Neural crest cell (in vitro differentiated cells): ENCODE measurements around the gene LRRN2. TPM values are rescaled to one million over a fixed set of nuclear protein-coding genes. Genes with fewer than 3 reads are reported as not detected.
A peak's percentile ranks its signal among the peaks of the same experiment; 100 is the strongest.

ENCODE experiments used
- DNase-seq: peaks from one replicate; pipeline ENCODE4 v3.0.0; 2021; ENCODE audit warnings: low read depth, mixed read lengths, low spot score
- H3K27ac Mint-ChIP-seq: one replicate; pipeline ENCODE4 v1.8.0; 2021; ENCODE audit warnings: mild to moderate bottlenecking, mixed read lengths; ENCODE audit not compliant: unreplicated experiment
- H3K27me3 Mint-ChIP-seq: 2 replicates; pipeline ENCODE4 v1.8.0; 2021; ENCODE audit warnings: low read depth, mild to moderate bottlenecking, mixed read lengths
- H3K36me3 Mint-ChIP-seq: 2 replicates; pipeline ENCODE4 v1.8.0; 2021; ENCODE audit warnings: low read depth, mild to moderate bottlenecking, mixed read lengths
- H3K4me1 Mint-ChIP-seq: 2 replicates; pipeline ENCODE4 v1.8.0; 2021; ENCODE audit warnings: mixed read lengths
- H3K4me3 Mint-ChIP-seq: one replicate; pipeline ENCODE4 v1.8.0; 2021; ENCODE audit warnings: mild to moderate bottlenecking, mixed read lengths
- H3K9me3 Mint-ChIP-seq: 2 replicates; pipeline ENCODE4 v1.8.0; 2021; ENCODE audit warnings: mixed read lengths
- total RNA-seq: library from RNA; stranded (reverse); gene quantifications from 2 replicates; pipeline ENCODE4 v1.2.1, GENCODE V29; 2021
- TF ChIP-seq, protein P1 (sequence below): fragments of 200-600 bp; sonication (generic); conservative IDR thresholded peaks from 2 replicates; pipeline ENCODE4 v1.5.0; 2021; ENCODE audit warnings: antibody characterized with exemption, mild to moderate bottlenecking

Gene LRRN2
- total RNA-seq, 1 donor from 2014 or later, result 5.0 TPM

DNA sequence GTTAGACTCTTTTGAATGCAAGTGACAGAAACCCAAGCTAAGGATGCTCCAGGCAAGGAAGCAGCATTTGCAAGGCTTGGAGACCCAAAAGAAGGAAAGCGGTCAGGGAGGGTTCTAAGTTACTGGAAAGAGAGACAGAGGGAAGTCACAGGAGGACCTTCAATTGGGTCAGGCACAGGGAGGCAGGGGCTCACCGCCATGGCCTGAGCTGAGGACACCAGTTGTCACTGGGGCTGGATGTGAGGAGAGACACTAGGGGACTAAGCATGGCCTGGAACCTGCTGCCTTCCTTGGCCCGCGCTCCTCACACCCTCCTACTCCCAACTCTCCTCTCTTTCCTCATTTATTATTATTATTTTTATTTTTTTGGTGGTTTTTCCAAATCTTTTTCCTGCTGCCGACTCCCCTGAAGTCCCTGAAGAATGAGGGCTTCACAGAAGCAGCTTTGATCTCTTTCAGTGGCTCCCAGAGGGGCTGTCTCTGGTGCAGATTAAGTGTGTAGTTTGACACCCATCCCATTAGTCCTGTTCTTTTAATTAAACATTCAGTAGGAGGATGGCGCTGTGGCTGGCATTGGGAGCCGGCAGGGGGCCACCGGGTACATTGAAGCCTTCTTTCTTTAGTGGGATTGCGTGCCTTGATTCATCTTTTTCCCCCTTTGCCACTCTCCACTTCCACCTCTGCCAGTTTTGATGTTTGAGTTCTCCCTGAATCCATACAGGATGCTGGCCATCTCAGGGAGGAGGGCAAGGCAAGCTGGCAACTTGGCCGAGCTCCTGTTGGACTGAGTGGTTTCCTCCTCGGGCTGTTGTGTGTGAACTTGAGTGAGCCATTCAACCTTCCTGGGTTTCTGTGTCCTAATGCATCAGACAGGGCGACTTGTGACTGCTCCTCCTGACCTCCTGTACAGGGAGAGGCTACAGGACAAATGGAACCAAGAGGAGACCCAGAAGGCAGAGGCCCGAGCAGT lies 110.0 kb downstream of the LRRN2 start:
- TF ChIP-seq, protein P1, sequence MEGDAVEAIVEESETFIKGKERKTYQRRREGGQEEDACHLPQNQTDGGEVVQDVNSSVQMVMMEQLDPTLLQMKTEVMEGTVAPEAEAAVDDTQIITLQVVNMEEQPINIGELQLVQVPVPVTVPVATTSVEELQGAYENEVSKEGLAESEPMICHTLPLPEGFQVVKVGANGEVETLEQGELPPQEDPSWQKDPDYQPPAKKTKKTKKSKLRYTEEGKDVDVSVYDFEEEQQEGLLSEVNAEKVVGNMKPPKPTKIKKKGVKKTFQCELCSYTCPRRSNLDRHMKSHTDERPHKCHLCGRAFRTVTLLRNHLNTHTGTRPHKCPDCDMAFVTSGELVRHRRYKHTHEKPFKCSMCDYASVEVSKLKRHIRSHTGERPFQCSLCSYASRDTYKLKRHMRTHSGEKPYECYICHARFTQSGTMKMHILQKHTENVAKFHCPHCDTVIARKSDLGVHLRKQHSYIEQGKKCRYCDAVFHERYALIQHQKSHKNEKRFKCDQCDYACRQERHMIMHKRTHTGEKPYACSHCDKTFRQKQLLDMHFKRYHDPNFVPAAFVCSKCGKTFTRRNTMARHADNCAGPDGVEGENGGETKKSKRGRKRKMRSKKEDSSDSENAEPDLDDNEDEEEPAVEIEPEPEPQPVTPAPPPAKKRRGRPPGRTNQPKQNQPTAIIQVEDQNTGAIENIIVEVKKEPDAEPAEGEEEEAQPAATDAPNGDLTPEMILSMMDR, result no peak
- Mint-ChIP-seq H3K36me3 (no peaks in the 10 kb centered on the region), H3K4me3 (no peak overlapping the region), H3K27ac (no peak overlapping the region), H3K9me3 (no peaks in the 10 kb centered on the region), H3K4me1 (peaks cover 36% of the 10 kb centered on the region), H3K27me3 (no peaks in the 10 kb centered on the region)
- no peak for DNase-seq

DNA sequence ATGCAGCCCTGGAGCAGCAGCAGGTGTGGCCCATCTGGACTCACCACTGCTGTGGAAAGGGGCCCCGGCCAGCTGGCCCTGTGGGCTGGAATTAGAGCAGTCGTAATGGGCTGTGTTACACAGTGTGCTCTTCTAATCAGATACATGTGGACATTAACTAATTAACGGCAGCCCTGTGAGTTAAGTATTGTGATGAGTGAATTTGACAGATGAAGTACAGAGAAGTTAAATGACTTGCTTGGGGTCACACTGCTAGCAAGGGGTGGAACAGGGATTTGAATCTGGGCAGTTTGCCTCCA lies 110.7 kb downstream of the LRRN2 start:
- Mint-ChIP-seq H3K4me3 (no peak overlapping the region), H3K9me3 (no peaks in the 10 kb centered on the region), H3K27me3 (no peaks in the 10 kb centered on the region), H3K36me3 (no peaks in the 10 kb centered on the region), H3K27ac (peak overlapping the region; percentile 69), H3K4me1 (peaks cover 30% of the 10 kb centered on the region)
- TF ChIP-seq, protein P1, result no peak
- DNase-seq, result no peak

DNA sequence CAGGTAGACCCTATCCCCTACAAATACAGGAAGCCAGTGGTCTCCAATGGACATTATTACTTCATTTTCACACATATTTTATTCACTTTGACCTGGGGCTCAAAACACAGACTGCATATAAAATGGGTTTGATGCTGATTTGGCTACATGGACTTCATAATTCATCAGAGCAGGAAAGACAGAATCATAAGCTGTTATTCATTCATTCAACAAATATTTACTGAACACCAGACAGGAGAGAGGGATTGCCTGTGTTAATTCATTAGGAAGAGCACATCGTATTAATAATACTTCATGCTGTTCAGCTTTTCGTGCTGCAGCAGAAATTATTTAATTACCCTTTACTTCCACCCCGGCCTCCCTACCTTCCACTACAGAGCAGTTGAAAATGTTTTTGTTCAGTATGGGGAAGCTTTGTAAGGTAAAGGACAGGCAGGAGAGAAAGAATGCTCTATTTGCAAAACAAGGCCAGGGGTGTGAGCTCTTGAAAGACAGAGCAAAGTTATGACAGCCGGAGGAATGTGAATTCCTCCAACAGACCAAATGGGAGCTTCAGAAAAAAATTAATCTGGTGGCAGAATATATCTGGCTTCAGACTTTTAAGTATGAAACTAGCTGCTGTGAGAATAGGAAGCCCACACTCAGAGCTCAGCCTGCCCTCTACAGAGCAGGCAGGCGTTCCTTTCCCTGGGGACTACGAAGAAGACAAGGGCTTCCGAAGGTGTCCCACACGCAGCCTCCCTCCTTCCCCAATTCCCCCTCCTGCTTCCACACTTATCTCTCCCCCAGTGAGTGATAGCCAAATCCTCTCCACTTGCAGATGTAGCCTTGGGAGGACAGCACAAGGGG lies 111.3 kb downstream of the LRRN2 start:
- Mint-ChIP-seq H3K36me3 (no peaks in the 10 kb centered on the region), H3K27me3 (no peaks in the 10 kb centered on the region), H3K9me3 (no peaks in the 10 kb centered on the region), H3K4me1 (peaks cover 29% of the 10 kb centered on the region), H3K4me3 (no peak overlapping the region), H3K27ac (peak overlapping the region; percentile 69)
- TF ChIP-seq, protein P1, result no peak
- DNase-seq, result no peak

DNA sequence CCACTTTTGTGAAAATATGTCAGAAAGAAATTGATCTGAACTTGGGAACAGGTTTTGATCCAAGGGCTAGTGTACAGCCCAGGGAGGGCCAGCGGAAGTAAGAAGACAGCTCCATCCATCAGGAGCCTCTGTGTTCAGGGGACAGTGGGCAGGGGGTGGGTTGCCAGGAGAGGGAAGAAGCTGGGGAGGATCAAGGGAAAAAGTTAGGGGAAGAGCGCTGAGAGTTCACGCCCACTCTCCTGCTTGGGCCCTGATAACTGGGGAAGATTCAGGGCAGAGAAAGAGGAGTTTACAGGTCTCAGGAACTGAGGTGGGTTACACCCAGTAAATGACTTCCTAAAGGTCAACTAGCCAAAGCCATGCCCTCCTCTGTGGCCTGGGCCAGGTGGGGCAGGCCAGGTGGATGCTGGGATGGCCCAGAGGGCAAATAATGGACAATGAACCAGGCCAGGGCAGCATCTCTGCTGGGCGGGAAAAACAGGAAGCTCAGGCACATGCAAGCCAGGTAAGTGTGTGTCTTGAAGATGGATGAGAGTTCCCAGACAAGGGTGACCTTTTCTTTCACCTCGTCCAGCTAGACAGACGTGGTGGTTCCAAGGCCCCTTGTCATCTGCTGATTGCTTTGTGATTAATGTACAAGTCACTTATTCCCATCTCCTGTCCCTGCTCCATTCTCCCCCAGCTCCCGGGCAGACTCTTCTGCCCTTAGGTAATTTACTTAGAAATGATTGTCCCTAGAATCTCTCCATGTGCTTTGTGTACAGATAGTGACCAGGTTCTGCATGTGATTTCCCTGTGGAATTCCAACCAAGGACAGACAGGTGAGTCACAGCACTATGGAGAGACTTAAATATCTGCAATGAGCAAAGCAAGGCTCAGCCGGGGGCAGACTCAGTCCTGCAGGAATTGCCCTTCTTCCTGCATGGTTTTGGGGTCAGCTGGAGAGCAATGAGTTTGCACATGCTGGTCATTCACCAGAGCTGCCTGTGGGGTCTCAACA lies 112.3 kb downstream of the LRRN2 start:
- Mint-ChIP-seq H3K4me1 (peaks cover 22% of the 10 kb centered on the region), H3K27me3 (no peaks in the 10 kb centered on the region), H3K27ac (no peak overlapping the region)

More for the DNA sequence above, 112.3 kb downstream of the LRRN2 start:
- Mint-ChIP-seq H3K9me3 (no peaks in the 10 kb centered on the region), H3K36me3 (no peaks in the 10 kb centered on the region), H3K4me3 (no peak overlapping the region)
- TF ChIP-seq, protein P1, result no peak
- DNase-seq, result no peak
